ENCODE measurements around the gene ATXN1. TPM values are rescaled to one million over a fixed set of nuclear protein-coding genes. Genes with fewer than 3 reads are reported as not detected.

The ATXN1 gene
- total and polyA plus RNA-seq, 2 of the 8 experiments (the other 6 are each of a cell fraction or from before 2014, with no cell fraction given): 1.6 to 4.0 TPM

DNA sequence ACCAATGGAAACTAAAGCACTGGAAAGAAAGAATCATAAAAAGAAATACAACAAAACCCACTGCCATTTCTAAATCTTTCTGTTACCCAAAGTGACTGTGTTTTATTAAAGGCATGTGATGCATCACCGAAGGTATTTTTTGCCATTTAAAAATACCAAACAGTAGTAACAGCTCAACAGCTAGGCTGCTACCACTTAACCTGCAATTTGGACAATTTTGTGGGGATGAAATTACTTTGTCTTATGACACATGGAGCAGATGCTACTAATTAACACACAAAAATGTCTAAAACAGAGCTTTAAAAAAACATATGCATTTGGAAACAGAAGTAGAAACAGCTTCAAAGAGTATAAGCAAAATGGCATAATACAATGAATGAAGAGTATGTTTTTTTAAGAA, 97.4 kb downstream of the ATXN1 start:
- POLR2A ChIA-PET (ENCODE audit: partially characterized antibody): no interaction called here
- no peak overlapping the region for H3K18ac ChIP-seq (ENCODE audit: extremely low read depth, low read length)
- TF ChIP-seq, protein P1, sequence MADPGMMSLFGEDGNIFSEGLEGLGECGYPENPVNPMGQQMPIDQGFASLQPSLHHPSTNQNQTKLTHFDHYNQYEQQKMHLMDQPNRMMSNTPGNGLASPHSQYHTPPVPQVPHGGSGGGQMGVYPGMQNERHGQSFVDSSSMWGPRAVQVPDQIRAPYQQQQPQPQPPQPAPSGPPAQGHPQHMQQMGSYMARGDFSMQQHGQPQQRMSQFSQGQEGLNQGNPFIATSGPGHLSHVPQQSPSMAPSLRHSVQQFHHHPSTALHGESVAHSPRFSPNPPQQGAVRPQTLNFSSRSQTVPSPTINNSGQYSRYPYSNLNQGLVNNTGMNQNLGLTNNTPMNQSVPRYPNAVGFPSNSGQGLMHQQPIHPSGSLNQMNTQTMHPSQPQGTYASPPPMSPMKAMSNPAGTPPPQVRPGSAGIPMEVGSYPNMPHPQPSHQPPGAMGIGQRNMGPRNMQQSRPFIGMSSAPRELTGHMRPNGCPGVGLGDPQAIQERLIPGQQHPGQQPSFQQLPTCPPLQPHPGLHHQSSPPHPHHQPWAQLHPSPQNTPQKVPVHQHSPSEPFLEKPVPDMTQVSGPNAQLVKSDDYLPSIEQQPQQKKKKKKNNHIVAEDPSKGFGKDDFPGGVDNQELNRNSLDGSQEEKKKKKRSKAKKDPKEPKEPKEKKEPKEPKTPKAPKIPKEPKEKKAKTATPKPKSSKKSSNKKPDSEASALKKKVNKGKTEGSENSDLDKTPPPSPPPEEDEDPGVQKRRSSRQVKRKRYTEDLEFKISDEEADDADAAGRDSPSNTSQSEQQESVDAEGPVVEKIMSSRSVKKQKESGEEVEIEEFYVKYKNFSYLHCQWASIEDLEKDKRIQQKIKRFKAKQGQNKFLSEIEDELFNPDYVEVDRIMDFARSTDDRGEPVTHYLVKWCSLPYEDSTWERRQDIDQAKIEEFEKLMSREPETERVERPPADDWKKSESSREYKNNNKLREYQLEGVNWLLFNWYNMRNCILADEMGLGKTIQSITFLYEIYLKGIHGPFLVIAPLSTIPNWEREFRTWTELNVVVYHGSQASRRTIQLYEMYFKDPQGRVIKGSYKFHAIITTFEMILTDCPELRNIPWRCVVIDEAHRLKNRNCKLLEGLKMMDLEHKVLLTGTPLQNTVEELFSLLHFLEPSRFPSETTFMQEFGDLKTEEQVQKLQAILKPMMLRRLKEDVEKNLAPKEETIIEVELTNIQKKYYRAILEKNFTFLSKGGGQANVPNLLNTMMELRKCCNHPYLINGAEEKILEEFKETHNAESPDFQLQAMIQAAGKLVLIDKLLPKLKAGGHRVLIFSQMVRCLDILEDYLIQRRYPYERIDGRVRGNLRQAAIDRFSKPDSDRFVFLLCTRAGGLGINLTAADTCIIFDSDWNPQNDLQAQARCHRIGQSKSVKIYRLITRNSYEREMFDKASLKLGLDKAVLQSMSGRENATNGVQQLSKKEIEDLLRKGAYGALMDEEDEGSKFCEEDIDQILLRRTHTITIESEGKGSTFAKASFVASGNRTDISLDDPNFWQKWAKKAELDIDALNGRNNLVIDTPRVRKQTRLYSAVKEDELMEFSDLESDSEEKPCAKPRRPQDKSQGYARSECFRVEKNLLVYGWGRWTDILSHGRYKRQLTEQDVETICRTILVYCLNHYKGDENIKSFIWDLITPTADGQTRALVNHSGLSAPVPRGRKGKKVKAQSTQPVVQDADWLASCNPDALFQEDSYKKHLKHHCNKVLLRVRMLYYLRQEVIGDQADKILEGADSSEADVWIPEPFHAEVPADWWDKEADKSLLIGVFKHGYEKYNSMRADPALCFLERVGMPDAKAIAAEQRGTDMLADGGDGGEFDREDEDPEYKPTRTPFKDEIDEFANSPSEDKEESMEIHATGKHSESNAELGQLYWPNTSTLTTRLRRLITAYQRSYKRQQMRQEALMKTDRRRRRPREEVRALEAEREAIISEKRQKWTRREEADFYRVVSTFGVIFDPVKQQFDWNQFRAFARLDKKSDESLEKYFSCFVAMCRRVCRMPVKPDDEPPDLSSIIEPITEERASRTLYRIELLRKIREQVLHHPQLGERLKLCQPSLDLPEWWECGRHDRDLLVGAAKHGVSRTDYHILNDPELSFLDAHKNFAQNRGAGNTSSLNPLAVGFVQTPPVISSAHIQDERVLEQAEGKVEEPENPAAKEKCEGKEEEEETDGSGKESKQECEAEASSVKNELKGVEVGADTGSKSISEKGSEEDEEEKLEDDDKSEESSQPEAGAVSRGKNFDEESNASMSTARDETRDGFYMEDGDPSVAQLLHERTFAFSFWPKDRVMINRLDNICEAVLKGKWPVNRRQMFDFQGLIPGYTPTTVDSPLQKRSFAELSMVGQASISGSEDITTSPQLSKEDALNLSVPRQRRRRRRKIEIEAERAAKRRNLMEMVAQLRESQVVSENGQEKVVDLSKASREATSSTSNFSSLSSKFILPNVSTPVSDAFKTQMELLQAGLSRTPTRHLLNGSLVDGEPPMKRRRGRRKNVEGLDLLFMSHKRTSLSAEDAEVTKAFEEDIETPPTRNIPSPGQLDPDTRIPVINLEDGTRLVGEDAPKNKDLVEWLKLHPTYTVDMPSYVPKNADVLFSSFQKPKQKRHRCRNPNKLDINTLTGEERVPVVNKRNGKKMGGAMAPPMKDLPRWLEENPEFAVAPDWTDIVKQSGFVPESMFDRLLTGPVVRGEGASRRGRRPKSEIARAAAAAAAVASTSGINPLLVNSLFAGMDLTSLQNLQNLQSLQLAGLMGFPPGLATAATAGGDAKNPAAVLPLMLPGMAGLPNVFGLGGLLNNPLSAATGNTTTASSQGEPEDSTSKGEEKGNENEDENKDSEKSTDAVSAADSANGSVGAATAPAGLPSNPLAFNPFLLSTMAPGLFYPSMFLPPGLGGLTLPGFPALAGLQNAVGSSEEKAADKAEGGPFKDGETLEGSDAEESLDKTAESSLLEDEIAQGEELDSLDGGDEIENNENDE (IDR thresholded peaks at IDR 0.05; ENCODE audit: insufficient replicate concordance, low read length): no peak

More for the DNA sequence above, 97.4 kb downstream of the ATXN1 start:
- no peak overlapping the region for H3K4ac ChIP-seq (replicated peaks; ENCODE audit: insufficient read length, low read depth, low read length)
- no peak overlapping the region for H4K8ac ChIP-seq (ENCODE audit: extremely low read depth, insufficient read depth, low read length)
- H3K79me1 ChIP-seq (ENCODE audit: low read depth, low read length): no peaks in the 10 kb centered on the region
- no peaks in the 10 kb centered on the region for H3K23me2 ChIP-seq (ENCODE audit: low read depth, low read length)
- H3K36me3 ChIP-seq (ENCODE audit: control insufficient read depth in 2 of 4, insufficient read depth in 4 of 4, low read length in 3 of 4): no peaks in the 10 kb centered on the region; a peak in 1 of 8 replicates
- no peak overlapping the region for H3K4me2 ChIP-seq (ENCODE audit: insufficient read depth in 1 of 2, low read depth in 2 of 2, low read length in 2 of 2)
- no peak overlapping the region for H2BK12ac ChIP-seq (ENCODE audit: low read depth, low read length)
- no peak overlapping the region for H3K56ac ChIP-seq (replicated peaks; ENCODE audit: insufficient read length, low read depth, low read length)
- H3K27me3 ChIP-seq (replicated peaks in 1 of 4; ENCODE audit: control insufficient read depth in 3 of 4, extremely low read depth in 1 of 4, insufficient read depth in 3 of 4, low read length in 3 of 4): no peaks in the 10 kb centered on the region
- DNase-seq (ENCODE audit: low read depth in 1 of 2, low spot score in 2 of 2): no peak
- no peak overlapping the region for H2BK5ac ChIP-seq (ENCODE audit: low read depth, low read length)
- no peak overlapping the region for H3K4me3 ChIP-seq (ENCODE audit: extremely low read depth in 1 of 4, insufficient read depth in 2 of 4, low read depth in 3 of 4, low read length in 4 of 4)
- no peak for FAIRE-seq
- H3K23ac ChIP-seq (ENCODE audit: insufficient read length): no peak overlapping the region
- H4K5ac ChIP-seq (ENCODE audit: insufficient read length, low read depth, low read length): no peak overlapping the region
- no peak overlapping the region for H2BK20ac ChIP-seq (ENCODE audit: low read length)
- no peak overlapping the region for H2BK15ac ChIP-seq (ENCODE audit: low read length)
- H3K14ac ChIP-seq (ENCODE audit: insufficient read length): no peak overlapping the region
- H4K91ac ChIP-seq (replicated peaks; ENCODE audit: insufficient read length, low read length): no peak overlapping the region
- whole genome bisulfite sequencing, 2 experiments (ENCODE audit: extremely low coverage in 1 of 2, insufficient coverage in 1 of 2, insufficient read length in 1 of 2, insufficient replicate concordance in 2 of 2, low coverage in 1 of 2, low lambda C conversion rate in 2 of 2, missing lambda C conversion rate in 1 of 2): 100% methylated on average over 1 of the region's 1 CpG; no CpG with 5 or more reads in 1 of the 2 experiments
- no peak overlapping the region for H2AFZ ChIP-seq (ENCODE audit: low read length)
- CTCF ChIA-PET (ENCODE audit: partially characterized antibody): no interaction called here
- no peak overlapping the region for H2BK120ac ChIP-seq (replicated peaks; ENCODE audit: low read depth, low read length)
- H3K27ac ChIP-seq (ENCODE audit: low read depth, low read length): no peak overlapping the region
- no peaks in the 10 kb centered on the region for H3K79me2 ChIP-seq (ENCODE audit: control insufficient read depth in 1 of 2, insufficient read depth in 2 of 2, low read length in 2 of 2)
- no peak overlapping the region for H2AK5ac ChIP-seq (ENCODE audit: low read depth, low read length)
- no peaks in the 10 kb centered on the region for H4K20me1 ChIP-seq (replicated peaks in 1 of 2; ENCODE audit: control insufficient read depth in 1 of 2, insufficient read depth in 2 of 2, low read length in 2 of 2)
- H3K4me1 ChIP-seq (replicated peaks in 1 of 4; ENCODE audit: control insufficient read depth in 3 of 4, insufficient read depth in 4 of 4, low read length in 3 of 4): no peaks in the 10 kb centered on the region
- no peak overlapping the region for H3K9ac ChIP-seq (replicated peaks in 1 of 4; ENCODE audit: extremely low read depth in 1 of 4, low read depth in 3 of 4, low read length in 3 of 4)
- H3K9me3 ChIP-seq (ENCODE audit: insufficient read depth in 2 of 2, low read depth in 1 of 2, low read length in 1 of 2): peaks cover 7 to 8% of the 10 kb centered on the region in 2 experiments; a peak in 3 of 4 replicates
